Activated T-helper 1 cell treated with anti-CD3 and anti-CD28 coated beads, Interleukin-12 subunit alpha, Interleukin-12 subunit beta, Interleukin-2, Interleukin-4 antibody, amounts not matched to agents 30 ng/mL and 10 ng/mL and 1 ng/mL, durations not matched to agents 14 hours and 24 hours and 36 hours (primary cell): Measurements from ENCODE around the gene KCP. TPM values are rescaled to one million over a fixed set of nuclear protein-coding genes. Genes with fewer than 3 reads are reported as not detected.

Source experiments
- DNase-seq: peaks from one replicate; pipeline ENCODE4 v3.0.0; 2021; ENCODE audit warnings: low spot score
- H3K27ac Mint-ChIP-seq: one replicate; pipeline ENCODE4 v1.8.0; 2021; ENCODE audit warnings: mild to moderate bottlenecking, mixed read lengths
- H3K27me3 Mint-ChIP-seq: one replicate; pipeline ENCODE4 v1.8.0; 2022; ENCODE audit warnings: mild to moderate bottlenecking, moderate library complexity, mixed read lengths; ENCODE audit not compliant: insufficient read depth
- H3K36me3 Mint-ChIP-seq: one replicate; pipeline ENCODE4 v1.8.0; 2021; ENCODE audit warnings: low read depth, mixed read lengths
- H3K4me1 Mint-ChIP-seq: one replicate; pipeline ENCODE4 v1.8.0; 2021; ENCODE audit warnings: low read depth, mixed read lengths
- H3K4me3 Mint-ChIP-seq: one replicate; pipeline ENCODE4 v1.8.0; 2021; ENCODE audit warnings: mild to moderate bottlenecking, moderate library complexity, mixed read lengths
- H3K9me3 Mint-ChIP-seq: one replicate; pipeline ENCODE4 v1.8.0; 2021; ENCODE audit warnings: mixed read lengths
- intact Hi-C: fragments of 100-400 bp; cut with micrococcal nuclease; formaldehyde crosslinking; loops from one replicate; pipeline ENCODE4 v1.15.1; 2024
- total RNA-seq: library from RNA; stranded (reverse); gene quantifications from 2 replicates; pipeline ENCODE4 v1.2.3, GENCODE V29; 2022

KCP gene
- total RNA-seq, 1 donor from 2014 or later: not detected

GRCh38 chr7:128860158-128861073, 50.1 kb downstream of the KCP start:
- H3K36me3 Mint-ChIP-seq: peaks cover 14% of the 10 kb centered on the region
- peaks cover 19% of the 10 kb centered on the region for H3K4me1 Mint-ChIP-seq
- no peak for DNase-seq
- H3K27ac Mint-ChIP-seq: peak overlapping the region; percentile 14
- intact Hi-C loops: no loop called here
- no peaks in the 10 kb centered on the region for H3K9me3 Mint-ChIP-seq
- H3K27me3 Mint-ChIP-seq: no peaks in the 10 kb centered on the region
- no peak overlapping the region for H3K4me3 Mint-ChIP-seq

- intact Hi-C loops: no loop called here
- Mint-ChIP-seq H3K27me3 (no peaks in the 10 kb centered on the region), H3K9me3 (no peaks in the 10 kb centered on the region), H3K4me3 (no peak overlapping the region), H3K27ac (no peak overlapping the region), H3K4me1 (peaks cover 19% of the 10 kb centered on the region), H3K36me3 (peaks cover 6% of the 10 kb centered on the region)
- no peak for DNase-seq
Observed at GRCh38 chr7:128859232-128860157, 51.0 kb downstream of the KCP start.

GRCh38 chr7:128858380-128859231, 51.9 kb downstream of the KCP start:
- Mint-ChIP-seq H3K9me3 (no peaks in the 10 kb centered on the region), H3K4me3 (no peak overlapping the region), H3K4me1 (peaks cover 15% of the 10 kb centered on the region), H3K27me3 (no peaks in the 10 kb centered on the region), H3K27ac (no peak overlapping the region), H3K36me3 (peaks cover 4% of the 10 kb centered on the region)
- no peak for DNase-seq
- intact Hi-C loops: no loop called here

- H3K27ac Mint-ChIP-seq: no peak overlapping the region
- H3K27me3 Mint-ChIP-seq: peaks cover 1% of the 10 kb centered on the region
- DNase-seq: no peak
- intact Hi-C loops: no loop called here
- no peaks in the 10 kb centered on the region for H3K36me3 Mint-ChIP-seq
- H3K4me3 Mint-ChIP-seq: no peak overlapping the region
- peaks cover 6% of the 10 kb centered on the region for H3K4me1 Mint-ChIP-seq
- H3K9me3 Mint-ChIP-seq: no peaks in the 10 kb centered on the region
Observed at GRCh38 chr7:128856001-128856718, 54.3 kb downstream of the KCP start.

GRCh38 chr7:128855559-128855958, 55.0 kb downstream of the KCP start:
- H3K27me3 Mint-ChIP-seq: peaks cover 1% of the 10 kb centered on the region
- intact Hi-C loops: no loop called here

GRCh38 chr7:128854396-128854795, 56.1 kb downstream of the KCP start:
- Mint-ChIP-seq H3K27ac (no peak overlapping the region), H3K4me3 (no peak overlapping the region), H3K9me3 (no peaks in the 10 kb centered on the region), H3K27me3 (peaks cover 4% of the 10 kb centered on the region), H3K36me3 (no peaks in the 10 kb centered on the region), H3K4me1 (no peaks in the 10 kb centered on the region)
- DNase-seq: no peak
- intact Hi-C loops: no loop called here

More at GRCh38 chr7:128855559-128855958, 55.0 kb downstream of the KCP start:
- H3K9me3 Mint-ChIP-seq: no peaks in the 10 kb centered on the region
- H3K27ac Mint-ChIP-seq: no peak overlapping the region
- no peaks in the 10 kb centered on the region for H3K36me3 Mint-ChIP-seq
- H3K4me3 Mint-ChIP-seq: no peak overlapping the region
- no peak for DNase-seq
- peaks cover 2% of the 10 kb centered on the region for H3K4me1 Mint-ChIP-seq

- Mint-ChIP-seq H3K4me3 (no peak overlapping the region), H3K27me3 (peaks cover 4% of the 10 kb centered on the region), H3K27ac (no peak overlapping the region), H3K4me1 (no peaks in the 10 kb centered on the region), H3K9me3 (no peaks in the 10 kb centered on the region), H3K36me3 (no peaks in the 10 kb centered on the region)
- DNase-seq: no peak
- intact Hi-C loops: no loop called here
Observed at GRCh38 chr7:128853799-128854198, 56.7 kb downstream of the KCP start.

- Mint-ChIP-seq H3K4me3 (no peak overlapping the region), H3K27ac (no peak overlapping the region), H3K9me3 (no peaks in the 10 kb centered on the region), H3K36me3 (no peaks in the 10 kb centered on the region), H3K4me1 (no peaks in the 10 kb centered on the region), H3K27me3 (peaks cover 4% of the 10 kb centered on the region)
- intact Hi-C loops: no loop called here
- DNase-seq: no peak
Observed at GRCh38 chr7:128852537-128853254, 57.8 kb downstream of the KCP start.

- Mint-ChIP-seq H3K4me3 (no peak overlapping the region), H3K9me3 (no peaks in the 10 kb centered on the region), H3K36me3 (no peaks in the 10 kb centered on the region), H3K4me1 (no peaks in the 10 kb centered on the region), H3K27me3 (peaks cover 4% of the 10 kb centered on the region), H3K27ac (no peak overlapping the region)
- DNase-seq: no peak
- intact Hi-C loops: no loop called here
Observed at GRCh38 chr7:128849804-128850490, 60.6 kb downstream of the KCP start.

GRCh38 chr7:128849156-128849515, 61.4 kb downstream of the KCP start:
- intact Hi-C loops: no loop called here
- H3K4me1 Mint-ChIP-seq: no peaks in the 10 kb centered on the region
- no peaks in the 10 kb centered on the region for H3K36me3 Mint-ChIP-seq
- H3K27ac Mint-ChIP-seq: no peak overlapping the region
- peaks cover 4% of the 10 kb centered on the region for H3K27me3 Mint-ChIP-seq
- no peak overlapping the region for H3K4me3 Mint-ChIP-seq
- no peaks in the 10 kb centered on the region for H3K9me3 Mint-ChIP-seq
- no peak for DNase-seq
